K562 (cell line): ENCODE results near the gene SNRPD2. TPM values are rescaled to one million over a fixed set of nuclear protein-coding genes. Genes with fewer than 3 reads are reported as not detected.

Experiments used
- DPF2 ChIP-seq: fragments of 450-650 bp; IDR thresholded peaks from 2 replicates; pipeline ENCODE4 v1.6.1; 2016
- SIN3B ChIP-seq: fragments of 450-650 bp; IDR thresholded peaks from 2 replicates; pipeline ENCODE4 v1.6.1; 2017; ENCODE audit warnings: low read depth, mild to moderate bottlenecking, moderate library complexity
- ZBTB40 ChIP-seq, 2 experiments: fragments of 450-650 bp in 1 of 2; sonication (generic) in 1 of 2; formaldehyde crosslinking in 1 of 2; IDR thresholded peaks; 2 replicates each; pipeline versions ENCODE4 v1.7.1 to v1.9.0; 2016 to 2022; ENCODE audit warnings: inconsistent platforms in 1 of 2, mild to moderate bottlenecking in 1 of 2, missing genetic modification reagents in 1 of 2
- ZNF140 ChIP-seq: fragments of 250-450 bp; sonication (Bioruptor Pico); IDR thresholded peaks from 2 replicates; pipeline ENCODE4 v1.8.0; 2021; ENCODE audit warnings: moderate library complexity, mild to moderate bottlenecking, inconsistent platforms
- polyA plus RNA-seq, 8 experiments: library from polyadenylated mRNA; depleted of rRNA in 4 of 8; stranded (reverse) in 5 of 8; unstranded in 3 of 8; fragments of >200 nt; fragmentation: Nextera tagmentation in 2 of 8; fragmentation: Illumina TruSeq in 1 of 8; extraction: Ambion mirVana in 2 of 8; extraction: Trizol in 1 of 8; gene quantifications; 2 replicates each; pipeline versions ENCODE4 v1.2.1 to v1.2.3, GENCODE V29; 2011 to 2014; ENCODE audit warnings: inconsistent platforms in 1 of 8, missing spikeins in 1 of 8
- total RNA-seq, 7 experiments: library from RNA; depleted of rRNA in 6 of 7; stranded (reverse); fragments of >200 nt in 6 of 7; fragmentation: Illumina TruSeq in 2 of 7; extraction: Trizol in 2 of 7; gene quantifications; 2 replicates each; pipeline versions ENCODE4 v1.2.1 to v1.2.3, GENCODE V29; 2011 to 2021; ENCODE audit warnings: low replicate concordance in 1 of 7

The SNRPD2 gene
- total and polyA plus RNA-seq, 9 of the 15 experiments (the other 6 are each of a cell fraction or from before 2014, with no cell fraction given), result 728 to 4,411 (median 1,029) TPM

DNA sequence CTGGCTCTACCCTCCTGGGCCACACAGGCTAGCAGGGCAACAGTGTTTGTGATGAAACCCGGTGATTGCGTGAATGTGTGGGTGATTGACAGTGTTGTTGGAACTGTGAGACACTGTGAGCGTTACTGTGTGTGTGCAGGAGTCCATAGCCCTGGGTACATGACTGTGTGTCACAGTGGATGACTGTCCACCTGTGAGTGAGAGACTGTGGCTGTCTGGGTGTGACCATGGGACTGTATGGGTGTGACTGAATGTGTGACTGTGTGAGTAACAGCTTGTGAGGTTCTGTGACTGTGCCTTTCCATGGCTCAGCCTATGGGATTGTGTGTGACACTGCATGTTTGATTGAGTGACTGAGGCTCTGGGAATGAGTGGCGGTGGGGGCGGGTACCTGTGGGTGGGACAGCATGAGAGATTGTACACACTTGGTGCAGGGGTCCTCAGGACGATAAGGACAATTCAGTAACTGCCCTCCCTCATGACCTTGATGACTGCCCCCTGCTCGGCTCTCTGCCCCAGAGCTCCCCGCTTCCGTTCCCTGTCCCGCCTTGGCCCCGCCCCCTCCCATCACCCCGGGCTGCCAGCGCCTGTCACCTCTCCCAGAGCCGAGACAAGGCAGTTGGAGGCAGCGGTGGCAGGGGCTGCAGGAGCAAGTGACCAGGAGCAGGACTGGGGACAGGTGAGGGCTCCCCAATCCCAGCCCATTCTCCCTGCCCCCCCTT lies 24.0 kb downstream of the SNRPD2 start, which contains the start of gene GIPR (continued):
- 0 out of 2 replicates have a peak, but pooled peaks have one; percentile 13 for TF ChIP-seq ZBTB40 (IDR thresholded peaks at IDR 0.05)
- TF ChIP-seq ZBTB40 (CRISPR knock-in tag; IDR thresholded peaks at IDR 0.05), result no peak
- no peak for TF ChIP-seq SIN3B
- TF ChIP-seq ZNF140 (CRISPR knock-in tag), result no peak
- TF ChIP-seq DPF2, result peak; percentile 66; the same call in 1 of the 2 replicates
